BLaER1 treated with 17β-estradiol and CSF1 and Interleukin-3, amounts not matched to agents 10 nM and 100 nM (cell line): Measurements from ENCODE around the gene CD59.

ENCODE experiments used
- H3K27ac ChIP-seq, 11 experiments: shearing (Covaris generic); formaldehyde crosslinking; 2 replicates each; pipeline ENCODE4 v1.8.1; 2022
- H3K27me3 ChIP-seq, 11 experiments: shearing (Covaris generic); formaldehyde crosslinking; 2 replicates each; pipeline ENCODE4 v1.8.1; 2022
- H3K36me3 ChIP-seq, 11 experiments: shearing (Covaris generic); formaldehyde crosslinking; 2 replicates each; pipeline ENCODE4 v1.8.1; 2022
- H3K4me1 ChIP-seq, 10 experiments: shearing (Covaris generic); formaldehyde crosslinking; 2 replicates each; pipeline ENCODE4 v1.8.1; 2022
- H3K4me2 ChIP-seq, 11 experiments: shearing (Covaris generic); formaldehyde crosslinking; 2 replicates each; pipeline ENCODE4 v1.8.1; 2022
- H3K4me3 ChIP-seq, 10 experiments: shearing (Covaris generic); formaldehyde crosslinking; 2 replicates each; pipeline ENCODE4 v1.8.1; 2022
- H3K9ac ChIP-seq, 11 experiments: shearing (Covaris generic); formaldehyde crosslinking; 2 replicates each; pipeline ENCODE4 v1.8.1; 2022
- H3K9me3 ChIP-seq, 11 experiments: shearing (Covaris generic); formaldehyde crosslinking; replicated peaks in 1 of 11; 2 replicates each; pipeline ENCODE4 v1.8.1; 2022
- H4K20me1 ChIP-seq, 11 experiments: shearing (Covaris generic); formaldehyde crosslinking; 2 replicates each; pipeline ENCODE4 v1.8.1; 2022
- Cebpa-rat ChIP-seq, 11 experiments: shearing (Covaris generic); IDR thresholded peaks; 2 replicates each; pipeline ENCODE4 v1.8.1; 2022

Gene CD59

GRCh38 chr11:33773987-33774735 is 37.9 kb upstream of the CD59 start, which contains the start of gene FBXO3:
FBXO3 (minus strand) TSS chr11:33774520; CDS start chr11:33774497, 23 bp downstream.
- Histone ChIP-seq H3K4me1 (peaks cover 20 to 35% (median 26%) of the 10 kb centered on the region in 10 experiments), H3K36me3 (peaks cover 13 to 16% (median 15%) of the 10 kb centered on the region in 11 experiments; a peak in 19 of 22 replicates), H3K27me3 (peaks cover 10 to 21% (median 17%) of the 10 kb centered on the region in 11 experiments), H3K27ac (peak within 1 kb of the TSS; percentile 44 to 74 (median 71); a peak in 21 of 22 replicates), H3K4me2 (peak within 1 kb of the TSS; percentile 92 to 99 (median 97)), H4K20me1 (peaks cover 7 to 40% (median 28%) of the 10 kb centered on the region in 11 experiments; a peak in 19 of 22 replicates), H3K9ac (peak within 1 kb of the TSS; percentile 75 to 88 (median 82)), H3K4me3 (peak within 1 kb of the TSS; percentile 83 to 100 (median 96)), H3K9me3 (no peaks in the 10 kb centered on the region)
- no peak for TF ChIP-seq Cebpa-rat (IDR thresholded peaks at IDR 0.05)

GRCh38 chr11:33773404-33773986 is 37.3 kb upstream of the CD59 start:
- no peak for TF ChIP-seq Cebpa-rat (IDR thresholded peaks at IDR 0.05)
- Histone ChIP-seq H4K20me1 (peaks cover 7 to 40% (median 28%) of the 10 kb centered on the region in 11 experiments; a peak in 19 of 22 replicates), H3K4me2 (peak overlapping the region; percentile 86 to 99 (median 95)), H3K36me3 (peaks cover 17 to 22% (median 19%) of the 10 kb centered on the region in 11 experiments), H3K9ac (peak overlapping the region; percentile 75 to 88 (median 82)), H3K4me1 (peaks cover 20 to 33% (median 26%) of the 10 kb centered on the region in 10 experiments), H3K27me3 (peaks cover 10 to 21% (median 17%) of the 10 kb centered on the region in 11 experiments), H3K4me3 (peak overlapping the region; percentile 83 to 100 (median 96)), H3K27ac (peak overlapping the region; percentile 44 to 74 (median 71); a peak in 21 of 22 replicates), H3K9me3 (no peaks in the 10 kb centered on the region)

GRCh38 chr11:33772870-33773269 is 36.6 kb upstream of the CD59 start:
- TF ChIP-seq Cebpa-rat (IDR thresholded peaks at IDR 0.05): no peak

GRCh38 chr11:33772300-33772699 is 36.1 kb upstream of the CD59 start:
- H4K20me1 ChIP-seq: peaks cover 7 to 40% (median 28%) of the 10 kb centered on the region in 11 experiments; a peak in 19 of 22 replicates
- no peak for TF ChIP-seq Cebpa-rat (IDR thresholded peaks at IDR 0.05)
- H3K36me3 ChIP-seq: peaks cover 28 to 34% (median 31%) of the 10 kb centered on the region in 11 experiments
- H3K4me3 ChIP-seq: no peak overlapping the region
- H3K9me3 ChIP-seq: no peaks in the 10 kb centered on the region
- peaks cover 10 to 21% (median 17%) of the 10 kb centered on the region in 11 experiments for H3K27me3 ChIP-seq
- H3K9ac ChIP-seq: no peak overlapping the region
- peak overlapping the region; percentile 86 to 99 (median 95); a peak in 21 of 22 replicates for H3K4me2 ChIP-seq
- no peak overlapping the region for H3K27ac ChIP-seq
- H3K4me1 ChIP-seq: peaks cover 20 to 31% (median 26%) of the 10 kb centered on the region in 10 experiments

More at GRCh38 chr11:33772870-33773269, 36.6 kb upstream of the CD59 start:
- Histone ChIP-seq H3K4me3 (peak overlapping the region in 8 of 10 experiments; percentile 86 to 100 (median 96); a peak in 10 of 20 replicates), H3K36me3 (peaks cover 23 to 28% (median 26%) of the 10 kb centered on the region in 11 experiments), H3K9ac (no peak overlapping the region), H3K4me1 (peaks cover 20 to 31% (median 26%) of the 10 kb centered on the region in 10 experiments), H3K4me2 (peak overlapping the region; percentile 86 to 99 (median 95)), H3K27ac (no peak overlapping the region), H3K9me3 (no peaks in the 10 kb centered on the region), H4K20me1 (peaks cover 7 to 40% (median 28%) of the 10 kb centered on the region in 11 experiments; a peak in 19 of 22 replicates), H3K27me3 (peaks cover 10 to 21% (median 17%) of the 10 kb centered on the region in 11 experiments)

DNA sequence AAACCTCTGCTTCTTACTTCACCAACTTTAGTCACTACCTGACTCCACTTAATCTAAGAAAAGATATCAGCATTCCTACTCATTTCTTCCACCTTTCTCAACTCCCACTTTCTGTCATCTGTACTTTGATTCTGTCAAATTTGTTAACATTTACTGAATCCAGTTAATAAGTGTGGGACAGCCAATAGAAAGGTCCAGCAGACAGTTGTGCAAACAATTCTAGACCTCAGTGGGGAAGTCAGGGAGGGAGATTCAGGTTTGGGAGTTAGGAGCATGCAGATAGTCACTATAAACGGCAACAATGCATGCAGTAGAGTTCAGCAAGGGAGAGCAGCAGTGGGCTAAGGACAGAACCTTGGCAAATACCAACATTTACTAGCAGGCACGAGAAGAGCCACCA is 34.0 kb upstream of the CD59 start:
- Histone ChIP-seq H3K4me2 (no peak overlapping the region), H3K27ac (no peak overlapping the region), H3K9me3 (no peaks in the 10 kb centered on the region), H3K4me1 (peaks cover 20 to 30% (median 24%) of the 10 kb centered on the region in 10 experiments), H4K20me1 (peaks cover 7 to 40% (median 28%) of the 10 kb centered on the region in 11 experiments; a peak in 19 of 22 replicates), H3K9ac (no peak overlapping the region), H3K27me3 (peaks cover 2 to 8% (median 6%) of the 10 kb centered on the region in 11 experiments; a peak in 21 of 22 replicates), H3K36me3 (peaks cover 48 to 55% (median 51%) of the 10 kb centered on the region in 11 experiments), H3K4me3 (no peak overlapping the region)
- TF ChIP-seq Cebpa-rat (IDR thresholded peaks at IDR 0.05): no peak

DNA sequence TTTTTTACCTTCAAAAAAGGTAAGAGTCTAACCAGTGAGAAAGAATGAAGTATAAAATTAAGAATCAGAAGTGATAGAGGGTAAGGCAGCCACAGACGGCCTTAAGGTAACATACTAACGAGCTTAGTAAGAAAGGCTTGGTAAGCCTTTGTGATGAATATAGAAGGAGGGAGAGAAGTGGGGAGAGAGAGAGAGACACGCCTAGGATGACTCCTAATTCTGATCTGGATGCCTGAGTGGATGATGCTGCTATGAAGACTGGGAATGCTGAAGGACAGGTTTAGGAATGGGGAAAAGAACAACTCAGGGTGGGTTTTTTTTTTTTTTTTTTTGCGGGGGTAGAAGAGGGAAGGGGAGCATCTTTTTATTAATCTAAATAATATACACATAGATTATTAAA is 33.3 kb upstream of the CD59 start:
- Histone ChIP-seq H3K4me2 (no peak overlapping the region), H3K9me3 (peaks cover 0 to 2% (median 0%) of the 10 kb centered on the region in 11 experiments; a peak in 5 of 22 replicates)
- no peak for TF ChIP-seq Cebpa-rat (IDR thresholded peaks at IDR 0.05)

GRCh38 chr11:33767624-33768023 is 31.4 kb upstream of the CD59 start:
- no peaks in the 10 kb centered on the region for H3K27me3 ChIP-seq
- H3K4me3 ChIP-seq: no peak overlapping the region
- no peak for TF ChIP-seq Cebpa-rat (IDR thresholded peaks at IDR 0.05)
- H3K4me1 ChIP-seq: peaks cover 4 to 12% (median 6%) of the 10 kb centered on the region in 10 experiments
- peaks cover 1 to 26% (median 19%) of the 10 kb centered on the region in 11 experiments; a peak in 17 of 22 replicates for H4K20me1 ChIP-seq
- H3K27ac ChIP-seq: no peak overlapping the region
- no peak overlapping the region for H3K9ac ChIP-seq
- peaks cover 0 to 21% (median 14%) of the 10 kb centered on the region in 11 experiments; a peak in 18 of 22 replicates for H3K9me3 ChIP-seq
- peaks cover 74 to 81% (median 78%) of the 10 kb centered on the region in 11 experiments for H3K36me3 ChIP-seq
- no peak overlapping the region for H3K4me2 ChIP-seq

More for the DNA sequence above, 33.3 kb upstream of the CD59 start:
- H4K20me1 ChIP-seq: peaks cover 7 to 40% (median 28%) of the 10 kb centered on the region in 11 experiments; a peak in 19 of 22 replicates
- peaks cover 15 to 24% (median 18%) of the 10 kb centered on the region in 10 experiments for H3K4me1 ChIP-seq
- H3K27me3 ChIP-seq: peaks cover 0 to under 1% (median 0%) of the 10 kb centered on the region in 11 experiments; a peak in 3 of 22 replicates
- H3K27ac ChIP-seq: no peak overlapping the region
- H3K36me3 ChIP-seq: peaks cover 54 to 62% (median 58%) of the 10 kb centered on the region in 11 experiments
- no peak overlapping the region for H3K4me3 ChIP-seq
- H3K9ac ChIP-seq: no peak overlapping the region

DNA sequence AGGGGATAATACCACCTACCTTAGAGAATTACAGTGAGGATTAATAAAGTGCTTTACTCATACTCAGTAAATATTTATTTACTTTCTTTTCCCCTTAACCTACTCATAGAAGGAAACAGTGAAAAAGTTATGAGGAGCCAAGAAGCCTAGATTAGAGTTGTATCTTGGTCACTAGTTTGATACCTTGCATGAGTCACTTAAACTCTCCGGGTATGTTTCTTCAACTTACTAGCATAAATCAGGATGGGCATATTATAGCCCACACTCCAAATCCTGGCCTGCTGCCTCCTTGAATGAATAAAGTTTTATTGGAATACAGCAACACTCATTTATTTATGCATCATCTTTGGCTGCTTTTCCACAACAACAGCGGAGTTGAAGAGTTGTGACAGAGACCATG is 29.9 kb upstream of the CD59 start:
- H3K27ac ChIP-seq: no peak overlapping the region
- peaks cover 0 to 23% (median 14%) of the 10 kb centered on the region in 11 experiments; a peak in 18 of 22 replicates for H3K9me3 ChIP-seq
- no peak overlapping the region for H3K9ac ChIP-seq
- H3K27me3 ChIP-seq: no peaks in the 10 kb centered on the region
- H3K4me3 ChIP-seq: no peak overlapping the region
- peaks cover 83 to 94% (median 90%) of the 10 kb centered on the region in 11 experiments for H3K36me3 ChIP-seq
- no peak for TF ChIP-seq Cebpa-rat (IDR thresholded peaks at IDR 0.05)
- H3K4me1 ChIP-seq: no peaks in the 10 kb centered on the region
- no peak overlapping the region for H3K4me2 ChIP-seq
- H4K20me1 ChIP-seq: peaks cover 0 to 10% (median 6%) of the 10 kb centered on the region in 11 experiments; a peak in 5 of 22 replicates
